CD4-positive, alpha-beta memory T cell (primary cell): ENCODE measurements around the gene CAMTA1. TPM values are rescaled to one million over a fixed set of nuclear protein-coding genes. Genes with fewer than 3 reads are reported as not detected.

Source experiments
- CTCF ChIA-PET: fragments of 350-600 bp; sonication (Branson Sonifier 250); formaldehyde crosslinking; loops from one replicate; lab custom pipeline; 2021; ENCODE audit warnings: inconsistent platforms; ENCODE audit not compliant: partially characterized antibody; lab: Charles Lee
- POLR2A ChIA-PET: fragments of 350-600 bp; sonication (Branson Sonifier 250); formaldehyde crosslinking; loops from one replicate; lab custom pipeline; 2021; ENCODE audit not compliant: partially characterized antibody; lab: Charles Lee
- DNase-seq, 5 donors: peaks; one replicate each; pipeline versions ENCODE4 v3.0.0 to v3.0.0-alpha.2; 2020 to 2022; ENCODE audit warnings: mixed read lengths in 1 of 5
- H3K27ac ChIP-seq: one replicate; pipeline ENCODE4 v1.7.0; 2013; ENCODE audit warnings: low read depth, low read length
- H3K27me3 ChIP-seq: 2 replicates; pipeline ENCODE4 v1.7.0; 2013; ENCODE audit warnings: mild to moderate bottlenecking, low read length, moderate library complexity; ENCODE audit not compliant: insufficient read depth
- H3K36me3 ChIP-seq: 2 replicates; pipeline ENCODE4 v1.7.0; 2013; ENCODE audit warnings: mild to moderate bottlenecking, low read length, moderate library complexity; ENCODE audit not compliant: insufficient read depth
- H3K4me1 ChIP-seq: 2 replicates; pipeline ENCODE4 v1.7.0; 2013; ENCODE audit warnings: mild to moderate bottlenecking, low read length, moderate library complexity; ENCODE audit not compliant: insufficient read depth
- H3K4me3 ChIP-seq, 2 donors: one replicate each; pipeline ENCODE4 v1.7.0; 2013; ENCODE audit warnings: low read length in 2 of 2, mild to moderate bottlenecking in 1 of 2
- H3K9me3 ChIP-seq, 2 donors: one replicate each; pipeline ENCODE4 v1.7.0; 2013; ENCODE audit warnings: low read length in 2 of 2, control low read depth in 1 of 2; ENCODE audit not compliant: control insufficient read depth in 1 of 2
- H3K27ac Mint-ChIP-seq, 7 donors: one replicate each; pipeline ENCODE4 v1.8.0; 2020 to 2021; ENCODE audit warnings: mixed read lengths in 7 of 7, mild to moderate bottlenecking in 6 of 7, inconsistent platforms in 3 of 7, moderate library complexity in 3 of 7
- H3K27me3 Mint-ChIP-seq, 2 donors: one replicate each; pipeline ENCODE4 v1.8.0; 2020 to 2021; ENCODE audit warnings: mixed read lengths in 2 of 2
- H3K36me3 Mint-ChIP-seq, 2 donors: one replicate each; pipeline ENCODE4 v1.8.0; 2020 to 2021; ENCODE audit warnings: mixed read lengths in 2 of 2, inconsistent platforms in 1 of 2, mild to moderate bottlenecking in 1 of 2
- H3K4me1 Mint-ChIP-seq, 4 donors: one replicate each; pipeline ENCODE4 v1.8.0; 2020 to 2021; ENCODE audit warnings: mixed read lengths in 4 of 4, mild to moderate bottlenecking in 1 of 4
- H3K4me3 Mint-ChIP-seq, 8 donors: one replicate each; pipeline ENCODE4 v1.8.0; 2020 to 2021; ENCODE audit warnings: mixed read lengths in 8 of 8, mild to moderate bottlenecking in 7 of 8, moderate library complexity in 6 of 8, inconsistent platforms in 3 of 8
- H3K9me3 Mint-ChIP-seq, 8 donors: one replicate each; pipeline ENCODE4 v1.8.0; 2020 to 2021; ENCODE audit warnings: mixed read lengths in 8 of 8, mild to moderate bottlenecking in 5 of 8, inconsistent platforms in 3 of 8, moderate library complexity in 1 of 8
- intact Hi-C: fragments of 100-400 bp; cut with micrococcal nuclease; formaldehyde crosslinking; loops from one replicate; pipeline ENCODE4 v1.15.1; 2023
- polyA plus RNA-seq, 2 donors: library from polyadenylated mRNA; unstranded; fragments of 300-500 nt; fragmentation: Illumina TruSeq; gene quantifications; one replicate each; pipeline ENCODE4 v1.2.3, GENCODE V29; 2021
- total RNA-seq, 2 experiments: library from RNA; stranded (reverse); gene quantifications; one replicate each; pipeline ENCODE4 v1.2.3, GENCODE V29; 2021

The CAMTA1 gene
- total and polyA plus RNA-seq, 4 experiments from 2014 or later = 39.1 to 118 (median 59.9) TPM

- Mint-ChIP-seq H3K36me3 (no peaks in the 10 kb centered on the region), H3K9me3 (no peaks in the 10 kb centered on the region), H3K27me3 (no peaks in the 10 kb centered on the region), H3K4me3 (no peak overlapping the region), H3K4me1 (no peaks in the 10 kb centered on the region), H3K27ac (no peak overlapping the region)
- ChIA-PET CTCF (no interaction called here), POLR2A (no interaction called here)
- H3K4me1 ChIP-seq = no peaks in the 10 kb centered on the region
- intact Hi-C loops = no loop called here
- no peak overlapping the region for H3K4me3 ChIP-seq
- no peaks in the 10 kb centered on the region for H3K9me3 ChIP-seq
- H3K27ac ChIP-seq = no peak overlapping the region
- H3K27me3 ChIP-seq = no peaks in the 10 kb centered on the region
- no peak for DNase-seq
- no peaks in the 10 kb centered on the region for H3K36me3 ChIP-seq
Observed at GRCh38 chr1:7503691-7504437, 718.6 kb downstream of the CAMTA1 start.

DNA sequence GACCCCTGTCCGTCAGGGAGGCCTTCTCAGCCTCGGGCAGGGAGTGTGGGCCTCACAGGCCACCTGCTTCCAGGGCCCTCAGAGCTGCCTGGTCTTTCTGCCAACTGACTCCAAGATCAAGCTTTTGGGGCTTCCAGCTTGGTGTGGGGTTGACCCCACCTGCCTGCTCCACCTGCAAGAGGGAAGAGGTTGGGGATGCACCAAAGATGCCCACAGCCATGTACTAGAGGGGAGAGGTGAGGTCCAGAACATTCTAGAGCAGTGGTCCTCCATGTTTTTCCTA is 719.1 kb downstream of the CAMTA1 start:
- no peaks in the 10 kb centered on the region for H3K36me3 Mint-ChIP-seq
- H3K4me3 ChIP-seq = no peak overlapping the region
- ChIA-PET POLR2A (no interaction called here), CTCF (no interaction called here)
- no peaks in the 10 kb centered on the region for H3K9me3 Mint-ChIP-seq
- H3K4me3 Mint-ChIP-seq = no peak overlapping the region
- no peak overlapping the region for H3K27ac Mint-ChIP-seq
- no peaks in the 10 kb centered on the region for H3K4me1 Mint-ChIP-seq
- no peak for DNase-seq
- no peaks in the 10 kb centered on the region for H3K36me3 ChIP-seq
- no peaks in the 10 kb centered on the region for H3K4me1 ChIP-seq
- no peak overlapping the region for H3K27ac ChIP-seq
- intact Hi-C loops = no loop called here
- no peaks in the 10 kb centered on the region for H3K27me3 ChIP-seq
- H3K27me3 Mint-ChIP-seq = no peaks in the 10 kb centered on the region
- no peaks in the 10 kb centered on the region for H3K9me3 ChIP-seq

GRCh38 chr1:7505094-7505770 is 720.0 kb downstream of the CAMTA1 start:
- ChIA-PET CTCF (no interaction called here), POLR2A (no interaction called here)
- DNase-seq = no peak
- H3K4me3 ChIP-seq = no peak overlapping the region
- no peaks in the 10 kb centered on the region for H3K27me3 Mint-ChIP-seq
- no peaks in the 10 kb centered on the region for H3K4me1 ChIP-seq
- no peaks in the 10 kb centered on the region for H3K9me3 Mint-ChIP-seq
- no peaks in the 10 kb centered on the region for H3K27me3 ChIP-seq
- intact Hi-C loops = no loop called here
- no peak overlapping the region for H3K27ac Mint-ChIP-seq
- no peaks in the 10 kb centered on the region for H3K9me3 ChIP-seq
- no peaks in the 10 kb centered on the region for H3K36me3 Mint-ChIP-seq
- H3K4me1 Mint-ChIP-seq = no peaks in the 10 kb centered on the region
- H3K27ac ChIP-seq = no peak overlapping the region
- H3K4me3 Mint-ChIP-seq = no peak overlapping the region
- no peaks in the 10 kb centered on the region for H3K36me3 ChIP-seq

DNA sequence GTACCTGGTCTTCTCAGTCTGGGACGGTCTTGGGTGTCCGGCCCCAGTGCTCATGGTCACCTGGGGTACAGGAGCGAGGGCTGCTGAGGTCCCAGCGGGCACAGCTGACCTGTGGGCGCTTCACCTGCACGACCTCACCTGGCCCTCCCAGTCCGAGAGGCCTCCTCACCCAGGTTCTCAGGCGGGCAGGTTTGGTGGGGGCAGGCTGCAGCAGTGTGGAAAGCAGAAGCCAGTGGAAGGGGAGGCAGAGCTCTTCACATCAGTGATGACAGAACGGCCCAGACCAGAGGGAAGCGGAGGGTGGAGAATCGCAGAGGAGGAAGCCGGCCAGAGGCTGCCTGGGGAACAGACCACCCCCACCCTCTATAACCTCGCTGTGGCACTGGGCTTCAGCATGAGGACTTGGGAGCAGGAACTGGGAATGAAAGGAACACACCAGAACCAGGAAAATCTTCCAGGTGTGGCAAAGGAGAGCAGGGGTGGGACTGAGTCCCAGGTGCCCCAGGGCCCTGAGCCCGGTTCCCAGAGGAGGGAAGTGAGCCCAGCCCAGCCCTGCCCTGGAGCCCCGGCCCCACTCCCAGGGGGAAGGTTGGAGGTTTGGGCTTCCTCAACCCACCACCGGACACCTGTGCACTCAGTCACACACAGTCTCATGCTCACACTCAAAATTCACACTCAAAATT is 720.7 kb downstream of the CAMTA1 start:
- Histone ChIP-seq H3K4me1 (no peaks in the 10 kb centered on the region), H3K27me3 (no peaks in the 10 kb centered on the region), H3K36me3 (no peaks in the 10 kb centered on the region), H3K9me3 (no peaks in the 10 kb centered on the region), H3K27ac (no peak overlapping the region), H3K4me3 (no peak overlapping the region)
- ChIA-PET POLR2A (no interaction called here), CTCF (no interaction called here)
- intact Hi-C loops = no loop called here
- DNase-seq = no peak
- Mint-ChIP-seq H3K9me3 (no peaks in the 10 kb centered on the region), H3K36me3 (no peaks in the 10 kb centered on the region), H3K27me3 (peaks cover 0 to 2% of the 10 kb centered on the region in 2 donors), H3K4me1 (no peaks in the 10 kb centered on the region), H3K27ac (no peak overlapping the region), H3K4me3 (no peak overlapping the region)

GRCh38 chr1:7506454-7507284 is 721.4 kb downstream of the CAMTA1 start:
- no peaks in the 10 kb centered on the region for H3K36me3 ChIP-seq
- H3K27ac ChIP-seq = no peak overlapping the region
- no peaks in the 10 kb centered on the region for H3K9me3 ChIP-seq
- DNase-seq = no peak
- Mint-ChIP-seq H3K36me3 (no peaks in the 10 kb centered on the region), H3K9me3 (no peaks in the 10 kb centered on the region), H3K4me3 (no peak overlapping the region), H3K4me1 (no peaks in the 10 kb centered on the region), H3K27me3 (peaks cover 0 to 4% of the 10 kb centered on the region in 2 donors), H3K27ac (no peak overlapping the region)
- intact Hi-C loops = no loop called here
- no peaks in the 10 kb centered on the region for H3K27me3 ChIP-seq
- ChIA-PET POLR2A (no interaction called here), CTCF (no interaction called here)
- H3K4me1 ChIP-seq = no peaks in the 10 kb centered on the region
- no peak overlapping the region for H3K4me3 ChIP-seq

GRCh38 chr1:7507285-7508019 is 722.2 kb downstream of the CAMTA1 start:
- H3K9me3 ChIP-seq = no peaks in the 10 kb centered on the region
- no peaks in the 10 kb centered on the region for H3K36me3 ChIP-seq
- no peak overlapping the region for H3K4me3 Mint-ChIP-seq
- no peak overlapping the region for H3K27ac Mint-ChIP-seq
- peaks cover 5 to 8% of the 10 kb centered on the region in 2 donors for H3K27me3 Mint-ChIP-seq
- CTCF ChIA-PET = no interaction called here
- intact Hi-C loops = no loop called here
- H3K4me1 ChIP-seq = no peaks in the 10 kb centered on the region
- DNase-seq = no peak
- no peaks in the 10 kb centered on the region for H3K4me1 Mint-ChIP-seq
- H3K9me3 Mint-ChIP-seq = no peaks in the 10 kb centered on the region
- no peaks in the 10 kb centered on the region for H3K36me3 Mint-ChIP-seq
- H3K27ac ChIP-seq = no peak overlapping the region
- no peaks in the 10 kb centered on the region for H3K27me3 ChIP-seq
- no peak overlapping the region for H3K4me3 ChIP-seq
- POLR2A ChIA-PET = no interaction called here
